SU-DHL-6 (cell line): Measurements from ENCODE around the gene TBC1D22A.

Experiments used
- H2AFZ ChIP-seq: fragments of 200-600 bp; sonication (generic); 2 replicates; pipeline ENCODE4 v1.6.1; 2014; ENCODE audit warnings: low read depth, mild to moderate bottlenecking, moderate library complexity, mixed read lengths, antibody characterized with exemption, low read length; ENCODE audit not compliant: severe bottlenecking
- H3F3A ChIP-seq: fragments of 200-600 bp; shearing (Covaris generic); 2 replicates; pipeline ENCODE4 v1.6.0; 2016; ENCODE audit warnings: antibody characterized with exemption, mild to moderate bottlenecking; ENCODE audit not compliant: insufficient read depth
- H3K27ac ChIP-seq: fragments of 200-600 bp; sonication (generic); 2 replicates; pipeline ENCODE4 v1.5.1; 2016; ENCODE audit warnings: low read depth, mild to moderate bottlenecking, low read length, moderate library complexity, mixed read lengths
- H3K27me3 ChIP-seq: fragments of 200-600 bp; sonication (generic), shearing (Covaris generic); 2 replicates; pipeline ENCODE4 v1.6.0; 2014; ENCODE audit warnings: mild to moderate bottlenecking, low read length
- H3K36me3 ChIP-seq: fragments of 200-600 bp; sonication (generic); 2 replicates; pipeline ENCODE4 v1.6.1; 2014; ENCODE audit warnings: mild to moderate bottlenecking, low read length, mixed read lengths
- H3K4me2 ChIP-seq: fragments of 300-600, 200-600 bp; shearing (Covaris generic), sonication (generic); 2 replicates; pipeline ENCODE4 v1.6.0; 2014; ENCODE audit warnings: low read length, low read depth, mild to moderate bottlenecking; ENCODE audit not compliant: poor library complexity, severe bottlenecking
- H3K4me3 ChIP-seq: fragments of 200-600 bp; sonication (generic); 2 replicates; pipeline ENCODE4 v1.5.1; 2014; ENCODE audit warnings: antibody characterized with exemption, low read length, mild to moderate bottlenecking, mixed read lengths; ENCODE audit not compliant: insufficient read depth, poor library complexity, severe bottlenecking
- H3K79me2 ChIP-seq: fragments of 200-600 bp; sonication (generic); 2 replicates; pipeline ENCODE4 v1.6.1; 2014; ENCODE audit warnings: mild to moderate bottlenecking, low read length, moderate library complexity; ENCODE audit not compliant: insufficient read depth
- H3K9ac ChIP-seq: fragments of 200-600 bp; sonication (generic); 2 replicates; pipeline ENCODE4 v1.7.0; 2014; ENCODE audit warnings: mild to moderate bottlenecking, low read length
- H3K9me2 ChIP-seq: fragments of 200-600 bp; sonication (generic); replicated peaks from 2 replicates; pipeline ENCODE4 v1.6.1; 2014; ENCODE audit warnings: low read length; ENCODE audit not compliant: insufficient read depth
- H3K9me3 ChIP-seq: fragments of 200-600 bp; sonication (generic); 2 replicates; pipeline ENCODE4 v1.6.1; 2014; ENCODE audit warnings: low read length, mixed read lengths; ENCODE audit not compliant: insufficient read depth
- H4K20me1 ChIP-seq: fragments of 200-600 bp; sonication (generic); 2 replicates; pipeline ENCODE4 v1.6.1; 2014; ENCODE audit warnings: low read depth, mild to moderate bottlenecking, antibody characterized with exemption, low read length, moderate library complexity, mixed read lengths
- EZH2phosphoT487 ChIP-seq: fragments of 200-600 bp; sonication (generic), shearing (Covaris generic); conservative IDR thresholded peaks from 2 replicates; pipeline ENCODE4 v1.6.1; 2018; ENCODE audit warnings: mild to moderate bottlenecking, antibody characterized with exemption, low read length, moderate library complexity, mixed read lengths
- TF ChIP-seq, protein P1 (sequence below): fragments of 200-600 bp; sonication (generic); IDR thresholded peaks from one replicate; pipeline ENCODE4 v1.5.1; 2017; ENCODE audit warnings: antibody characterized with exemption, mild to moderate bottlenecking, low read length, moderate library complexity; ENCODE audit not compliant: insufficient read depth, poor library complexity, severe bottlenecking

Gene TBC1D22A

DNA sequence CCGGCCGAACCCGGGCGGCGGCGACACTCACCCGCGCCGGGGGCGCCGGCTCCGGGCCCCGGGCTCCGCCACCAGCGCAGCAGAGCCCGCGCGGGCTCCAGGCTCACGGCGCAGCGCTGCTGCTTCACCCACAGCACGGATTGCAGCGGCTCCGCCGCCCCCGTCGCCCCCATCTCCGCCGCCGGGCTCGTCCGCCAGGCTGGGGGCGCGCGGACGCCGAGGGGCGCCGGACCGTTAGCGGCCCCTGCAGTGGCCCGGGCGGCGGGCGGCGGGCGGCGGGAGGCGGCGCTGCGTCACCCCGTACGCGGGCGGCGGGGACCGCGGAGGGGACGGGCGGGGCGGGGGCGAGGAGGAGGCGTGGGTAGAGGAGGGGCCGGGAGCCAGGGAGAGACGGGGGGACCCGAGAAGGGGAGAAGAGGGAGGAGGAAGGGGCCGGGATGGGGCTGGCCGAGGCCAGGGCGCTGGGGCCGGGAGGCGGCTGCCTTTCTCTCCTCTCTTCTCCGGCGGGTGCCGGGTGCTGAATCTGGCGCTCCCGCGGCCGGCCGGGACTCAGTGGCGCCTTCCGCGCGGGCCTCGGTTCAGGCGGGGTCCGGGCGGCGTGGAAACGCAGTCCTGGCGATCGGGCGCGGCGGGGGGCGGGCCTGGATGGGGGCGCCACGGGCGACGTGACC is 24.3 kb upstream of the TBC1D22A start, which contains the start of gene CERK:
Gene CERK, minus strand, starts transcription at position 277 of the 671 bp plus-strand sequence. Its CDS starts 104 bp downstream, at position 173.
- Histone ChIP-seq H3F3A (no peaks in the 10 kb centered on the region), H3K4me3 (peak within 1 kb of the TSS; percentile 58), H3K27me3 (no peaks in the 10 kb centered on the region), H3K4me2 (peak within 1 kb of the TSS; percentile 72), H3K9me3 (no peaks in the 10 kb centered on the region), H2AFZ (peak within 1 kb of the TSS; percentile 90), H3K9me2 (no peaks in the 10 kb centered on the region), H3K79me2 (peaks cover 18% of the 10 kb centered on the region; the same call in 1 of the 2 replicates), H3K27ac (peak within 1 kb of the TSS; percentile 66), H3K36me3 (no peaks in the 10 kb centered on the region), H3K9ac (peak within 1 kb of the TSS; percentile 63), H4K20me1 (no peaks in the 10 kb centered on the region; the same call in 1 of the 2 replicates)
- TF ChIP-seq EZH2phosphoT487: no peak
- TF ChIP-seq, protein P1, sequence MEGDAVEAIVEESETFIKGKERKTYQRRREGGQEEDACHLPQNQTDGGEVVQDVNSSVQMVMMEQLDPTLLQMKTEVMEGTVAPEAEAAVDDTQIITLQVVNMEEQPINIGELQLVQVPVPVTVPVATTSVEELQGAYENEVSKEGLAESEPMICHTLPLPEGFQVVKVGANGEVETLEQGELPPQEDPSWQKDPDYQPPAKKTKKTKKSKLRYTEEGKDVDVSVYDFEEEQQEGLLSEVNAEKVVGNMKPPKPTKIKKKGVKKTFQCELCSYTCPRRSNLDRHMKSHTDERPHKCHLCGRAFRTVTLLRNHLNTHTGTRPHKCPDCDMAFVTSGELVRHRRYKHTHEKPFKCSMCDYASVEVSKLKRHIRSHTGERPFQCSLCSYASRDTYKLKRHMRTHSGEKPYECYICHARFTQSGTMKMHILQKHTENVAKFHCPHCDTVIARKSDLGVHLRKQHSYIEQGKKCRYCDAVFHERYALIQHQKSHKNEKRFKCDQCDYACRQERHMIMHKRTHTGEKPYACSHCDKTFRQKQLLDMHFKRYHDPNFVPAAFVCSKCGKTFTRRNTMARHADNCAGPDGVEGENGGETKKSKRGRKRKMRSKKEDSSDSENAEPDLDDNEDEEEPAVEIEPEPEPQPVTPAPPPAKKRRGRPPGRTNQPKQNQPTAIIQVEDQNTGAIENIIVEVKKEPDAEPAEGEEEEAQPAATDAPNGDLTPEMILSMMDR: no peak

DNA sequence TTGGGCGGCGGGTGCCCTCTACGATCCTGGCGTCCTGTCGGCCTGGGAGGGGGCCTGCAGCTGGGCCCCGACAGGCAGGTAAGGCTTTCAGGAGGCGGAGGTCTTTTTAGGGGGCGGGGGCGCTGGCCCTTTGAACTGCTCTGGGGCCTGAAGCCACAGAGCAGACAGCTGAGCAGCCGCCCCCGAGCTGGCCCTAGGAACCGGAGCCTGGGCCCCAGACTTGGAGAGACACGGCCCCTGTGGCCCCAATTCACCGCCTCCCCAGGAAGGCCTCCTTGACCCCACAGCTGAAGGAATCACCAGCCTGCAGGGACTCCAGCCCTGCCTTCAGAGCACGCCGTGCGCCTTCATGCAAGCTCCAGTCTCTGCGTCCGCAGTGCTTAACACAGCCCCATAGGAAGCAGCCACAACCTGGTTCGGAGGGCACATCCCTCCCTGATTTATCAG is 23.8 kb upstream of the TBC1D22A start:
- H3K4me2 ChIP-seq: peak overlapping the region; percentile 72
- no peaks in the 10 kb centered on the region for H3F3A ChIP-seq
- peak overlapping the region; percentile 90 for H2AFZ ChIP-seq
- H4K20me1 ChIP-seq: no peaks in the 10 kb centered on the region; the same call in 1 of the 2 replicates
- TF ChIP-seq, protein P1: no peak
- TF ChIP-seq EZH2phosphoT487: no peak
- H3K4me3 ChIP-seq: peak overlapping the region; percentile 58
- H3K79me2 ChIP-seq: peaks cover 18% of the 10 kb centered on the region; the same call in 1 of the 2 replicates
- H3K9me3 ChIP-seq: no peaks in the 10 kb centered on the region
- H3K36me3 ChIP-seq: no peaks in the 10 kb centered on the region
- no peaks in the 10 kb centered on the region for H3K9me2 ChIP-seq
- peak overlapping the region; percentile 63 for H3K9ac ChIP-seq
- H3K27me3 ChIP-seq: no peaks in the 10 kb centered on the region
- peak overlapping the region; percentile 21 for H3K27ac ChIP-seq

DNA sequence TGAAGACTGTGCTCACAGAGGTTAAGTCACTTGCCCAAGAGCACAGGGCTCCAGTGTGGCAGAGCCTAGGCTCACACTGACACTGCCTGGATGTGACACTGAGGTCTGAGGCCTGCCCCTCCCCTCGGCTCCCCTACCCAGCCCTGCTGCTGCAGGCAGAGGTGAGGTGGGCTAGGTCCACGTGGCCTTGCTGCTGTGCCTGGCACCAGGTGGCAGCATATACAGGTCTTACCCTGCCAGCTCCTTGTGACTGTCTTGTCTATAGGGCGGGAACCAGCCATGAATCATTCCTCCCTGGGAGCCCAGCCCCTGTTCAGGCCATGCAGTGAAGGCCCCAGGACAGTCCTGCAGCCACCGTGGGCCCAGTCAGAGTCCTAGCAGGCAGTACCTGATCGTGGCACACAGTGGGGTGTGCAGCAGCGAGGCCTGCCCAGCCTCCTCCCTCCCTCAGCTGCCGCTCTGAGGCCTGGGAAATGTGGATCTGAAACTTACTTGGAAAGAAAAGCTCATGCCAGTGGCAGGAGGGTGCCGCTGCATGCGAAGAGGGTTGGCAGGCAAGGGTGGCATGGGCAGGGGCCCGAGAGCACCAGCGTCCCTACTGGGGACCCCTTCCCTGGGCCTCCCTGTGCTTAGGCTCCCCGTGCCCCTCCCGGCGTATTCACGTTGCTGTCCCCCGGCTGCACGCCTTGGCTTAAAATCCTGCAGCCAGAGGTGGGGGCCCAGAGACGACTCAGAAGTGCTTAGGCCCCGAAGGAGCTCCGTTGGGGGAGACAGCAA is 23.2 kb upstream of the TBC1D22A start:
- Histone ChIP-seq H3F3A (no peaks in the 10 kb centered on the region), H3K9ac (peak overlapping the region; percentile 63), H3K27ac (peak overlapping the region; percentile 21), H3K79me2 (peaks cover 16% of the 10 kb centered on the region; the same call in 1 of the 2 replicates), H4K20me1 (no peaks in the 10 kb centered on the region; the same call in 1 of the 2 replicates), H2AFZ (peak overlapping the region; percentile 90), H3K9me2 (no peaks in the 10 kb centered on the region), H3K9me3 (no peaks in the 10 kb centered on the region), H3K27me3 (no peaks in the 10 kb centered on the region), H3K36me3 (no peaks in the 10 kb centered on the region), H3K4me2 (peak overlapping the region; percentile 72), H3K4me3 (peak overlapping the region; percentile 58)
- TF ChIP-seq, protein P1: no peak
- no peak for TF ChIP-seq EZH2phosphoT487
